Liver (tissue), 9 donors: Measurements from ENCODE around the gene RREB1. TPM values are rescaled to one million over a fixed set of nuclear protein-coding genes. Genes with fewer than 3 reads are reported as not detected.
A peak's percentile ranks its signal among the peaks of the same experiment; 100 is the strongest.

Experiments used
- DNase-seq: peaks from one replicate; pipeline ENCODE4 v3.0.0-alpha.2; 2017; ENCODE audit warnings: low spot score
- H3K27ac ChIP-seq, 2 donors: one replicate each; pipeline ENCODE4 v1.7.0; 2013; ENCODE audit warnings: inconsistent platforms in 2 of 2, low read length in 2 of 2, control low read depth in 1 of 2, low read depth in 1 of 2, mild to moderate bottlenecking in 1 of 2
- H3K27me3 ChIP-seq, 4 donors: one replicate each; pipeline versions ENCODE4 v1.6.1 to v1.7.0; 2013; ENCODE audit warnings: low read length in 3 of 4, inconsistent platforms in 1 of 4, mild to moderate bottlenecking in 1 of 4, moderate library complexity in 1 of 4; ENCODE audit not compliant: control insufficient read depth in 4 of 4, insufficient read depth in 4 of 4
- H3K36me3 ChIP-seq, 4 donors: one replicate each; pipeline versions ENCODE4 v1.6.1 to v1.7.0; 2013; ENCODE audit warnings: low read length in 3 of 4, mild to moderate bottlenecking in 3 of 4, low read depth in 1 of 4, moderate library complexity in 1 of 4; ENCODE audit not compliant: control insufficient read depth in 4 of 4, insufficient read depth in 3 of 4
- H3K4me1 ChIP-seq, 4 donors: one replicate each; pipeline versions ENCODE4 v1.6.1 to v1.7.0; 2013; ENCODE audit warnings: low read length in 3 of 4, mild to moderate bottlenecking in 3 of 4, moderate library complexity in 1 of 4; ENCODE audit not compliant: control insufficient read depth in 4 of 4, insufficient read depth in 4 of 4
- H3K4me3 ChIP-seq, 3 donors: one replicate each; pipeline versions ENCODE4 v1.6.1 to v1.7.0; 2013; ENCODE audit warnings: low read length in 3 of 3, control low read depth in 1 of 3, low read depth in 1 of 3, mild to moderate bottlenecking in 1 of 3
- H3K9ac ChIP-seq, 2 donors: one replicate each; pipeline ENCODE4 v1.7.0; 2013; ENCODE audit warnings: low read length in 2 of 2, mild to moderate bottlenecking in 2 of 2, moderate library complexity in 2 of 2, control low read depth in 1 of 2, low read depth in 1 of 2
- H3K9me3 ChIP-seq, 4 donors: one replicate each; pipeline versions ENCODE4 v1.6.1 to v1.7.0; 2013; ENCODE audit warnings: low read length in 3 of 4; ENCODE audit not compliant: control insufficient read depth in 4 of 4
- EGR1 ChIP-seq, 2 donors: IDR thresholded peaks; 2 replicates each; pipeline ENCODE4 v1.6.1; 2016 to 2018; ENCODE audit warnings: antibody characterized with exemption in 2 of 2, low read depth in 2 of 2
- FOXA1 ChIP-seq: IDR thresholded peaks from 2 replicates; pipeline ENCODE4 v1.6.1; 2016; ENCODE audit warnings: antibody characterized with exemption
- FOXA2 ChIP-seq: IDR thresholded peaks from 2 replicates; pipeline ENCODE4 v1.6.1; 2016; ENCODE audit warnings: antibody characterized with exemption
- GABPA ChIP-seq, 2 donors: IDR thresholded peaks in 1 of 2; conservative IDR thresholded peaks in 1 of 2; 2 replicates each; pipeline ENCODE4 v1.6.1; 2016; ENCODE audit warnings: antibody characterized with exemption in 2 of 2, mild to moderate bottlenecking in 1 of 2, moderate library complexity in 1 of 2
- HNF4A ChIP-seq, 2 donors: conservative IDR thresholded peaks; 2 replicates each; pipeline ENCODE4 v1.6.1; 2016; ENCODE audit warnings: antibody characterized with exemption in 2 of 2, mild to moderate bottlenecking in 2 of 2
- HNF4G ChIP-seq: IDR thresholded peaks from 2 replicates; pipeline ENCODE4 v1.6.1; 2016; ENCODE audit warnings: antibody characterized with exemption
- JUND ChIP-seq, 2 donors: IDR thresholded peaks; 2 replicates each; pipeline ENCODE4 v1.6.1; 2016; ENCODE audit warnings: antibody characterized with exemption in 2 of 2
- NR2F2 ChIP-seq: IDR thresholded peaks from 2 replicates; pipeline ENCODE4 v1.6.1; 2016; ENCODE audit warnings: antibody characterized with exemption
- RAD21 ChIP-seq, 2 donors: IDR thresholded peaks; 2 replicates each; pipeline ENCODE4 v1.6.1; 2016; ENCODE audit warnings: antibody characterized with exemption in 2 of 2, mild to moderate bottlenecking in 2 of 2
- REST ChIP-seq: IDR thresholded peaks from 2 replicates; pipeline ENCODE4 v1.6.1; 2016; ENCODE audit warnings: antibody characterized with exemption, mild to moderate bottlenecking
- RXRA ChIP-seq, 2 donors: IDR thresholded peaks; 2 replicates each; pipeline ENCODE4 v1.6.1; 2017 to 2018; ENCODE audit warnings: antibody characterized with exemption in 2 of 2, mild to moderate bottlenecking in 1 of 2
- SP1 ChIP-seq: IDR thresholded peaks from 2 replicates; pipeline ENCODE4 v1.6.1; 2018; ENCODE audit warnings: antibody characterized with exemption, mild to moderate bottlenecking
- TAF1 ChIP-seq: conservative IDR thresholded peaks from 2 replicates; pipeline ENCODE4 v1.6.1; 2016; ENCODE audit warnings: antibody characterized with exemption, mild to moderate bottlenecking
- WGBS: extraction: QIAGEN DNeasy Blood & Tissue Kit; methylation state at CpG from one replicate; pipeline ENCODE4 v1.1.7; 2013; 5-methylcytosine and 5-hydroxymethylcytosine counted together
- polyA plus RNA-seq, 2 donors: library from polyadenylated mRNA; stranded (reverse) in 1 of 2; unstranded in 1 of 2; fragments of 200-250 nt in 1 of 2; fragments of >200 nt in 1 of 2; fragmentation: Nextera tagmentation in 1 of 2; extraction: Ambion mirVana in 1 of 2; gene quantifications; one replicate each; pipeline versions ENCODE4 v1.2.1 to v1.2.3, GENCODE V29; 2013 to 2015
- total RNA-seq, 2 donors: library from RNA; depleted of rRNA; stranded (reverse); fragments of >200 nt; gene quantifications; one replicate each; pipeline ENCODE4 v1.2.3, GENCODE V29; 2014
- TF ChIP-seq, protein P1 (sequence below): IDR thresholded peaks from 2 replicates; pipeline ENCODE4 v1.6.1; 2016; ENCODE audit warnings: antibody characterized with exemption
- TF ChIP-seq, protein P2 (sequence below): IDR thresholded peaks from 2 replicates; pipeline ENCODE4 v1.6.1; 2016; ENCODE audit warnings: antibody characterized with exemption
- TF ChIP-seq, protein P3 (sequence below): IDR thresholded peaks from 2 replicates; pipeline ENCODE4 v1.6.1; 2016; ENCODE audit warnings: antibody characterized with exemption
- TF ChIP-seq, protein P4 (sequence below): fragments of 150-350 bp; IDR thresholded peaks from 2 replicates; pipeline ENCODE4 v1.5.1; 2017; ENCODE audit warnings: improper control_type of control experiment, low read depth, low read length; ENCODE audit not compliant: missing input control
- donor health status: healthy.
- donor health status: healthy.
- donor health status: healthy.
- donor health status: healthy.
- donor health status: healthy.

RREB1 gene
- total and polyA plus RNA-seq, 4 donors, result 10.1 to 28.9 (median 17.3) TPM

DNA sequence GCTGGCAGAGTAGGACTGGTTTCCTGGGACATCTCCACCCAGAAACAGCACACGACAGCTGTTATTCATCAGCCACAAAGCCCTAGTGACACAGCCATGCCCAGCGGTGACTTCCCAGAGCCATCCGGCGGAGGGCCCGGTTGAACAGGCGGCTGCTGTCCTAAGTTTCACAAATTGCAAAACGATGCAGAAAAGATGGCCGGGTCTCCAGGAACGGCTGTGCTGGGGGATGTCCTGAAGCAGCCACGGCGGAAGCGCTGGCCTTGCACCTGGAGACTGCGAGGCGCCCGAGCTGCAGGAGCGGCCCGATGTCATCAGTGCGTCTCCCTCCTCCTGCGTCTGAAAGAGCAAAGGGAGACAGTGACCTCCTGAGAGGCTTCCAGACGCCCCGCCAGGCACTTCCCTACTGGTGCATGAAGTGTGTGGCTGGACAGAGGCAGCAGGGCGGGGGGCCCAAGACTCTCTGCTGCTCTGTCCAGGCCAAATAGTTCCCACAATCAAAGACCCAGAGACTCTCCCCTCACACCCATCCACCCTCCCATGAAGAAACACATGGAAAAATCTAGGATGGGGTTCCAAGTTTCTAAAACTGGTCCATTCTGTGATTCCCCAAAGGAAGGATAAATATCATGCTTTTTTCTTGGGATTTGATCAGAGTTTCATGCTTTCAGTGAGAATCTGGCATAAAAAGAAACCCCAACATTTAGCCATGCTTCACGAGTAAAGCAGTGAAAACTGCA lies 161.2 kb downstream of the RREB1 start:
- peak; percentile 31 for DNase-seq
- H3K4me3 ChIP-seq, result no peak overlapping the region
- peaks cover 6 to 27% (median 16%) of the 10 kb centered on the region in 4 donors for H3K4me1 ChIP-seq
- no peak overlapping the region for H3K9ac ChIP-seq
- TF ChIP-seq JUND (IDR thresholded peaks at IDR 0.05), result no peak
- TF ChIP-seq, protein P1, sequence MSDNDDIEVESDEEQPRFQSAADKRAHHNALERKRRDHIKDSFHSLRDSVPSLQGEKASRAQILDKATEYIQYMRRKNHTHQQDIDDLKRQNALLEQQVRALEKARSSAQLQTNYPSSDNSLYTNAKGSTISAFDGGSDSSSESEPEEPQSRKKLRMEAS, result no peak
- TF ChIP-seq NR2F2, result no peak
- TF ChIP-seq TAF1, result no peak
- no peak for TF ChIP-seq EGR1 (IDR thresholded peaks at IDR 0.05; ENCODE audit: low read depth in 2 of 2)
- no peak for TF ChIP-seq FOXA2
- no peak for TF ChIP-seq HNF4A (conservative IDR thresholded peaks at IDR 0.05)
- TF ChIP-seq SP1, result no peak
- no peak for TF ChIP-seq RXRA (IDR thresholded peaks at IDR 0.05)
- no peak for TF ChIP-seq FOXA1
- TF ChIP-seq, protein P2, sequence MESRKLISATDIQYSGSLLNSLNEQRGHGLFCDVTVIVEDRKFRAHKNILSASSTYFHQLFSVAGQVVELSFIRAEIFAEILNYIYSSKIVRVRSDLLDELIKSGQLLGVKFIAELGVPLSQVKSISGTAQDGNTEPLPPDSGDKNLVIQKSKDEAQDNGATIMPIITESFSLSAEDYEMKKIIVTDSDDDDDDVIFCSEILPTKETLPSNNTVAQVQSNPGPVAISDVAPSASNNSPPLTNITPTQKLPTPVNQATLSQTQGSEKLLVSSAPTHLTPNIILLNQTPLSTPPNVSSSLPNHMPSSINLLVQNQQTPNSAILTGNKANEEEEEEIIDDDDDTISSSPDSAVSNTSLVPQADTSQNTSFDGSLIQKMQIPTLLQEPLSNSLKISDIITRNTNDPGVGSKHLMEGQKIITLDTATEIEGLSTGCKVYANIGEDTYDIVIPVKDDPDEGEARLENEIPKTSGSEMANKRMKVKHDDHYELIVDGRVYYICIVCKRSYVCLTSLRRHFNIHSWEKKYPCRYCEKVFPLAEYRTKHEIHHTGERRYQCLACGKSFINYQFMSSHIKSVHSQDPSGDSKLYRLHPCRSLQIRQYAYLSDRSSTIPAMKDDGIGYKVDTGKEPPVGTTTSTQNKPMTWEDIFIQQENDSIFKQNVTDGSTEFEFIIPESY, result no peak
- TF ChIP-seq HNF4G, result no peak
- TF ChIP-seq GABPA (IDR thresholded peaks at IDR 0.05 in 1 of 2, conservative IDR thresholded peaks at IDR 0.05 in 1 of 2), result no peak
- no peak for TF ChIP-seq REST
- TF ChIP-seq, protein P3, sequence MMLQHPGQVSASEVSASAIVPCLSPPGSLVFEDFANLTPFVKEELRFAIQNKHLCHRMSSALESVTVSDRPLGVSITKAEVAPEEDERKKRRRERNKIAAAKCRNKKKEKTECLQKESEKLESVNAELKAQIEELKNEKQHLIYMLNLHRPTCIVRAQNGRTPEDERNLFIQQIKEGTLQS, result no peak
- TF ChIP-seq, protein P4, sequence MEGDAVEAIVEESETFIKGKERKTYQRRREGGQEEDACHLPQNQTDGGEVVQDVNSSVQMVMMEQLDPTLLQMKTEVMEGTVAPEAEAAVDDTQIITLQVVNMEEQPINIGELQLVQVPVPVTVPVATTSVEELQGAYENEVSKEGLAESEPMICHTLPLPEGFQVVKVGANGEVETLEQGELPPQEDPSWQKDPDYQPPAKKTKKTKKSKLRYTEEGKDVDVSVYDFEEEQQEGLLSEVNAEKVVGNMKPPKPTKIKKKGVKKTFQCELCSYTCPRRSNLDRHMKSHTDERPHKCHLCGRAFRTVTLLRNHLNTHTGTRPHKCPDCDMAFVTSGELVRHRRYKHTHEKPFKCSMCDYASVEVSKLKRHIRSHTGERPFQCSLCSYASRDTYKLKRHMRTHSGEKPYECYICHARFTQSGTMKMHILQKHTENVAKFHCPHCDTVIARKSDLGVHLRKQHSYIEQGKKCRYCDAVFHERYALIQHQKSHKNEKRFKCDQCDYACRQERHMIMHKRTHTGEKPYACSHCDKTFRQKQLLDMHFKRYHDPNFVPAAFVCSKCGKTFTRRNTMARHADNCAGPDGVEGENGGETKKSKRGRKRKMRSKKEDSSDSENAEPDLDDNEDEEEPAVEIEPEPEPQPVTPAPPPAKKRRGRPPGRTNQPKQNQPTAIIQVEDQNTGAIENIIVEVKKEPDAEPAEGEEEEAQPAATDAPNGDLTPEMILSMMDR, result no peak
- no peak for TF ChIP-seq RAD21 (IDR thresholded peaks at IDR 0.05)
- H3K9me3 ChIP-seq, result no peaks in the 10 kb centered on the region
- no peaks in the 10 kb centered on the region for H3K27me3 ChIP-seq
- no peaks in the 10 kb centered on the region for H3K36me3 ChIP-seq
- 92% methylated on average over 23 of the region's 23 CpGs for WGBS
- no peak overlapping the region for H3K27ac ChIP-seq
